Muscle layer of duodenum (tissue), 2 donors: ENCODE data around the gene SNX7.

Experiments
- H3K27ac ChIP-seq: one replicate; pipeline ENCODE4 v1.7.0; 2013; ENCODE audit warnings: mild to moderate bottlenecking, low read length
- H3K27me3 ChIP-seq: one replicate; pipeline ENCODE4 v1.7.0; 2013; ENCODE audit warnings: low read depth, mild to moderate bottlenecking, control low read depth, low read length
- H3K36me3 ChIP-seq, 2 donors: one replicate each; pipeline ENCODE4 v1.7.0; 2013; ENCODE audit warnings: low read length in 2 of 2, control low read depth in 1 of 2, mild to moderate bottlenecking in 1 of 2; ENCODE audit not compliant: insufficient read depth in 2 of 2, control insufficient read depth in 1 of 2
- H3K4me1 ChIP-seq, 2 donors: one replicate each; pipeline ENCODE4 v1.7.0; 2013; ENCODE audit warnings: low read length in 2 of 2, mild to moderate bottlenecking in 2 of 2, control low read depth in 1 of 2, moderate library complexity in 1 of 2; ENCODE audit not compliant: insufficient read depth in 2 of 2, control insufficient read depth in 1 of 2
- H3K4me3 ChIP-seq, 2 donors: one replicate each; pipeline ENCODE4 v1.7.0; 2013; ENCODE audit warnings: low read length in 2 of 2, low read depth in 1 of 2, mild to moderate bottlenecking in 1 of 2
- H3K9me3 ChIP-seq, 2 donors: one replicate each; pipeline ENCODE4 v1.7.0; 2013; ENCODE audit warnings: low read length in 2 of 2, control low read depth in 1 of 2, mild to moderate bottlenecking in 1 of 2; ENCODE audit not compliant: control insufficient read depth in 1 of 2
- donor health status: healthy.

The SNX7 gene

DNA sequence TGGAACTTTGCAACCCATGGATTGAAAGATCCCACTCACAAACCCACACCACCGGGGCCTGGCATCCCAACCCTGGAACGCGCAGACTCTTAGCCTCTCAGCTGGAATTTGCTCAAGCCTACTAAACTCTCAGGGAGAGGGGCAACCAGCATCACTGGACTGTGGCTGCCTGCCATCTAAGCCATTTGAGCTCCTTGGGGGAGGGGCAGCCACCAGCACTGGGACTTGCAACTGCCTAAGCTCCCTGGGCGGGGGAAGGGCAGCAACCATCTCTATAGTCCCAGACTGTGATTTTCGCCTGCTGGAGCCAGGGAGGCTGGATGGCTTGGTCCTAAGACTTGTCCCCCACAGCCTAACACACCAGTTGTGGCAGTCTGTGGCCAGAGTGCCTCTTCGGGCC is 122.3 kb downstream of the SNX7 start:
- no peak overlapping the region for H3K27ac ChIP-seq

GRCh38 chr1:98791498-98791897 is 130.0 kb downstream of the SNX7 start:
- Histone ChIP-seq H3K9me3 (no peaks in the 10 kb centered on the region), H3K4me3 (no peak overlapping the region), H3K4me1 (no peaks in the 10 kb centered on the region), H3K36me3 (no peaks in the 10 kb centered on the region), H3K27ac (no peak overlapping the region), H3K27me3 (no peaks in the 10 kb centered on the region)

More for the DNA sequence above, 122.3 kb downstream of the SNX7 start:
- Histone ChIP-seq H3K9me3 (peaks cover 0 to 9% of the 10 kb centered on the region in 2 donors), H3K27me3 (no peaks in the 10 kb centered on the region), H3K36me3 (no peaks in the 10 kb centered on the region), H3K4me1 (no peaks in the 10 kb centered on the region), H3K4me3 (no peak overlapping the region)

DNA sequence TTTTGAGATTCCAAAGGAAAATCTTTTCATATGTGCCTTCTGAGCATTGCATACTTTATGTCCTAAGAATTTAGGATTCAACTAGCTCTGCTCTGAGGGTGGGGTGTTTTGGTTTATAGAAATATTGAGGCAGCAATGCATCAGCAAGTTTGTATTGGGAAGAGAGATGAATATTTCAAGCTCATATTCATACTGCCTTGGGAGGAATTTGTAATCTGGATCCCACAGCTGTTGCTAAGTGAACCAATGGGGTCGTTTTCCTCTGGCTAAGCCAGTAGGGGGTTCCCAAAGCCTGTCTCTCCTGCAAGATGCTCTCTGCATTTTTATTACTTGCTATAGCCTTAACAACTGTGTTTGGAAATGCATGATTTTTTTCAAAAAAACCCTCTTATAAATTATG is 130.6 kb downstream of the SNX7 start:
- Histone ChIP-seq H3K36me3 (no peaks in the 10 kb centered on the region), H3K4me3 (no peak overlapping the region), H3K27me3 (no peaks in the 10 kb centered on the region), H3K4me1 (no peaks in the 10 kb centered on the region), H3K9me3 (no peaks in the 10 kb centered on the region), H3K27ac (no peak overlapping the region)

GRCh38 chr1:98793136-98793535 is 131.6 kb downstream of the SNX7 start:
- Histone ChIP-seq H3K36me3 (no peaks in the 10 kb centered on the region), H3K9me3 (no peaks in the 10 kb centered on the region), H3K4me1 (no peaks in the 10 kb centered on the region)

GRCh38 chr1:98794196-98794886 is 132.8 kb downstream of the SNX7 start:
- H3K36me3 ChIP-seq: no peaks in the 10 kb centered on the region

More at GRCh38 chr1:98793136-98793535, 131.6 kb downstream of the SNX7 start:
- no peak overlapping the region for H3K27ac ChIP-seq
- H3K27me3 ChIP-seq: no peaks in the 10 kb centered on the region
- H3K4me3 ChIP-seq: no peak overlapping the region

GRCh38 chr1:98796049-98796448 is 134.5 kb downstream of the SNX7 start:
- Histone ChIP-seq H3K4me1 (no peaks in the 10 kb centered on the region), H3K27me3 (no peaks in the 10 kb centered on the region), H3K4me3 (no peak overlapping the region), H3K36me3 (no peaks in the 10 kb centered on the region), H3K27ac (no peak overlapping the region), H3K9me3 (peaks cover 0 to 2% of the 10 kb centered on the region in 2 donors)

More at GRCh38 chr1:98794196-98794886, 132.8 kb downstream of the SNX7 start:
- H3K4me1 ChIP-seq: no peaks in the 10 kb centered on the region
- H3K4me3 ChIP-seq: no peak overlapping the region
- no peaks in the 10 kb centered on the region for H3K27me3 ChIP-seq
- peaks cover 0 to 2% of the 10 kb centered on the region in 2 donors for H3K9me3 ChIP-seq
- H3K27ac ChIP-seq: no peak overlapping the region

DNA sequence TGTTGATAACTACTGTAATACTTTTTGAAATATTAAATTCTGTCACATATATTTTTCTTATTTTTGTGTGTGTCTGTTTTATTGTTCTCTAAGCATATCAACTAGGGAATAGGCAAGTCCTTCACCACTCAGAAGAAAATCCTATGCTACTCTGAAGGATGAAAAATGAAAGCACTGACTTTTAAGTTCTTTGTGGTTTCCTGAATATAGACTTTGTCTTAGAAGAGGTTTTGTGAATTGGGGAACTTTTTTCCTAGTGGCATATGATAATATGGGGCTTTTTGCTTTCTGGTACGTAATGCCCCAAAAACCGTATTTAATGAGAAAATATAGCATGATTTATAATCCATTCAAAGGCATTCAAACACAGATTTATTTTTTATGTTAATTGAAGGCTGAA is 136.0 kb downstream of the SNX7 start:
- H3K4me3 ChIP-seq: no peak overlapping the region
- H3K36me3 ChIP-seq: no peaks in the 10 kb centered on the region
- no peaks in the 10 kb centered on the region for H3K4me1 ChIP-seq
- H3K27ac ChIP-seq: no peak overlapping the region
- no peaks in the 10 kb centered on the region for H3K27me3 ChIP-seq
- H3K9me3 ChIP-seq: peaks cover 0 to 2% of the 10 kb centered on the region in 2 donors
